Measurements from ENCODE around the gene COX20.

COX20 gene

GRCh38 chr1:244878681-244879080 is 43.2 kb downstream of the COX20 start:
- Histone ChIP-seq H3K9me3 (ENCODE audit: control insufficient read depth, insufficient read depth, low read length) (no peaks in the 10 kb centered on the region), H3K27ac (ENCODE audit: low read depth, low read length) (no peak overlapping the region), H3K4me3 (ENCODE audit: low read length) (no peak overlapping the region), H3F3A (ENCODE audit: control insufficient read depth, insufficient read depth) (no peaks in the 10 kb centered on the region), H3K4me1 (ENCODE audit: control insufficient read depth, low read length) (no peaks in the 10 kb centered on the region), H3K4me2 (ENCODE audit: low read length) (no peak overlapping the region), H3K27me3 (ENCODE audit: control insufficient read depth, low read length) (peaks cover 3% of the 10 kb centered on the region; the same call in 1 of the 2 replicates), H3K79me2 (ENCODE audit: control insufficient read depth, low read length) (no peaks in the 10 kb centered on the region), H3K36me3 (ENCODE audit: control insufficient read depth, low read length) (no peaks in the 10 kb centered on the region), H4K20me1 (ENCODE audit: control insufficient read depth, insufficient read depth, low read depth, low read length) (no peaks in the 10 kb centered on the region), H3K9me2 (replicated peaks; ENCODE audit: control insufficient read depth, low read length) (no peaks in the 10 kb centered on the region)
- no peak for TF ChIP-seq CTCF (IDR thresholded peaks at IDR 0.05; ENCODE audit: low read depth, low read length, poor library complexity, severe bottlenecking)
- no peak for TF ChIP-seq EZH2phosphoT487 (IDR thresholded peaks at IDR 0.05; ENCODE audit: borderline replicate concordance, low read length)

- no peak overlapping the region for H3K4me2 ChIP-seq (ENCODE audit: low read length)
- H3K4me3 ChIP-seq (ENCODE audit: low read length) = no peak overlapping the region
- no peaks in the 10 kb centered on the region for H3K9me2 ChIP-seq (replicated peaks; ENCODE audit: control insufficient read depth, low read length)
- no peaks in the 10 kb centered on the region for H3K36me3 ChIP-seq (ENCODE audit: control insufficient read depth, low read length)
- TF ChIP-seq EZH2phosphoT487 (IDR thresholded peaks at IDR 0.05; ENCODE audit: borderline replicate concordance, low read length) = no peak
- TF ChIP-seq CTCF (IDR thresholded peaks at IDR 0.05; ENCODE audit: low read depth, low read length, poor library complexity, severe bottlenecking) = no peak
- H4K20me1 ChIP-seq (ENCODE audit: control insufficient read depth, insufficient read depth, low read depth, low read length) = no peaks in the 10 kb centered on the region
- H3K9me3 ChIP-seq (ENCODE audit: control insufficient read depth, insufficient read depth, low read length) = no peaks in the 10 kb centered on the region
- H3K27ac ChIP-seq (ENCODE audit: low read depth, low read length) = no peak overlapping the region
- no peaks in the 10 kb centered on the region for H3K79me2 ChIP-seq (ENCODE audit: control insufficient read depth, low read length)
- no peaks in the 10 kb centered on the region for H3F3A ChIP-seq (ENCODE audit: control insufficient read depth, insufficient read depth)
- no peaks in the 10 kb centered on the region for H3K4me1 ChIP-seq (ENCODE audit: control insufficient read depth, low read length)
- peaks cover 5% of the 10 kb centered on the region; the same call in 1 of the 2 replicates for H3K27me3 ChIP-seq (ENCODE audit: control insufficient read depth, low read length)
Observed at GRCh38 chr1:244881552-244882280, 46.3 kb downstream of the COX20 start.

GRCh38 chr1:244887281-244887680 is 51.8 kb downstream of the COX20 start:
- H3K4me2 ChIP-seq (ENCODE audit: low read length) = no peak overlapping the region
- H3K9me2 ChIP-seq (replicated peaks; ENCODE audit: control insufficient read depth, low read length) = no peaks in the 10 kb centered on the region
- H3K9me3 ChIP-seq (ENCODE audit: control insufficient read depth, insufficient read depth, low read length) = no peaks in the 10 kb centered on the region
- H3K79me2 ChIP-seq (ENCODE audit: control insufficient read depth, low read length) = no peaks in the 10 kb centered on the region
- H3K4me3 ChIP-seq (ENCODE audit: low read length) = no peak overlapping the region
- H4K20me1 ChIP-seq (ENCODE audit: control insufficient read depth, insufficient read depth, low read depth, low read length) = no peaks in the 10 kb centered on the region
- no peaks in the 10 kb centered on the region for H3K36me3 ChIP-seq (ENCODE audit: control insufficient read depth, low read length)
- no peak overlapping the region for H3K27ac ChIP-seq (ENCODE audit: low read depth, low read length)
- no peaks in the 10 kb centered on the region for H3K4me1 ChIP-seq (ENCODE audit: control insufficient read depth, low read length)
- H3K27me3 ChIP-seq (ENCODE audit: control insufficient read depth, low read length) = peaks cover 2% of the 10 kb centered on the region; the same call in 1 of the 2 replicates
- H3F3A ChIP-seq (ENCODE audit: control insufficient read depth, insufficient read depth) = no peaks in the 10 kb centered on the region
- TF ChIP-seq CTCF (IDR thresholded peaks at IDR 0.05; ENCODE audit: low read depth, low read length, poor library complexity, severe bottlenecking) (no peak), EZH2phosphoT487 (IDR thresholded peaks at IDR 0.05; ENCODE audit: borderline replicate concordance, low read length) (no peak)
